NCI-H345 treated with DMSO at 0.1 percent for 48 hours (cell line): Measurements from ENCODE around the gene RAB17.
A peak's percentile ranks its signal among the peaks of the same experiment; 100 is the strongest.
"Not testable (repeated sequence)": the region's sequence is repeated elsewhere in the genome, so short reads cannot be mapped to it uniquely, and the experiment has no call there.

Experiments used
- DNase-seq: peaks from one replicate; lab custom pipeline; 2025; ENCODE audit not compliant: unreplicated experiment; lab: John Stamatoyannopoulos, UW

RAB17 gene

DNA sequence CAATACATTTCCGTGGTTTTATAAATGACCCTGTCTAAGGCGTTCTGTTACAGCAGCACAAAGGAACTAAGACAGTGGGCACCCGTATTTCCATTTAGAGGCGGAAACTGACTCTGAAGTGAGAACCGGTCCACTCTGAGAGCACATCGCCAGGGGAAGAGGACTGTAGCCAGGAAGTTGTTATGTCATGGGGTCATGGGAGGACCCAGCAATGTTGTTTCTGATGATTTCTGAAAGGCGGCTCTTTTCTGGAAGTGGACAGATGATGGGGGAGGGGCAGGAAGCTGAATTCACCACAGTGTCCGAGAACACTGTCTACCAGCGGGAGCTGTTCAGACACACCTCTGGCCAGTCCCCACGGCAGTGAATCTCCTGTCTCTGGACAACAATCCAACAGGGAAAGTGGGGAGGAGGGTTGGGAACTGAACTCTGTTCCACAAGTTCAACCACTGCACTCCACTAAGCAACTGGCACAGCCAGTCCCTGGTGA is 34.7 kb upstream of the RAB17 start:
- DNase-seq: no peak

GRCh38 chr2:237624565-237624964 is 34.0 kb upstream of the RAB17 start:
- no peak for DNase-seq

GRCh38 chr2:237623428-237624403 is 33.2 kb upstream of the RAB17 start:
- no peak for DNase-seq

GRCh38 chr2:237618449-237618848 is 27.9 kb upstream of the RAB17 start:
- DNase-seq: no peak

DNA sequence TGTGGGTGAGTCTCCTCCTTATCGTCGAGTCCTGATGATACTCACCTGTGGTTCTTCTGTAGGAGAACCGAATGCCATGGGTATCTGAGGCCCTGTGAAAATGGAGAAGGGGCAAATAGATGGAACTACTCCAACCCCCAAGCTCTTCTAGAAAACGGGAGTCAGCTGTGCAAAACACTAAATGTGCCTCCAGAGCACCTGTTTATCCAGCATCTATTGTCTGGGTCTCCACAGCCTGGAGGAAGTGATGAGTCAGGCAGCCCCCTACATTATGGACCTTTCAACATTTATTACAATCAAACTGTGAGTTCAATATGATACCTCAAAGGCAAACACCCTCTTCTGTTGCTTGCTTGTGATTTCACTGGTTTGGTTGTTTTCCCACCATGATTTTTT is 27.1 kb upstream of the RAB17 start:
- DNase-seq: no peak

DNA sequence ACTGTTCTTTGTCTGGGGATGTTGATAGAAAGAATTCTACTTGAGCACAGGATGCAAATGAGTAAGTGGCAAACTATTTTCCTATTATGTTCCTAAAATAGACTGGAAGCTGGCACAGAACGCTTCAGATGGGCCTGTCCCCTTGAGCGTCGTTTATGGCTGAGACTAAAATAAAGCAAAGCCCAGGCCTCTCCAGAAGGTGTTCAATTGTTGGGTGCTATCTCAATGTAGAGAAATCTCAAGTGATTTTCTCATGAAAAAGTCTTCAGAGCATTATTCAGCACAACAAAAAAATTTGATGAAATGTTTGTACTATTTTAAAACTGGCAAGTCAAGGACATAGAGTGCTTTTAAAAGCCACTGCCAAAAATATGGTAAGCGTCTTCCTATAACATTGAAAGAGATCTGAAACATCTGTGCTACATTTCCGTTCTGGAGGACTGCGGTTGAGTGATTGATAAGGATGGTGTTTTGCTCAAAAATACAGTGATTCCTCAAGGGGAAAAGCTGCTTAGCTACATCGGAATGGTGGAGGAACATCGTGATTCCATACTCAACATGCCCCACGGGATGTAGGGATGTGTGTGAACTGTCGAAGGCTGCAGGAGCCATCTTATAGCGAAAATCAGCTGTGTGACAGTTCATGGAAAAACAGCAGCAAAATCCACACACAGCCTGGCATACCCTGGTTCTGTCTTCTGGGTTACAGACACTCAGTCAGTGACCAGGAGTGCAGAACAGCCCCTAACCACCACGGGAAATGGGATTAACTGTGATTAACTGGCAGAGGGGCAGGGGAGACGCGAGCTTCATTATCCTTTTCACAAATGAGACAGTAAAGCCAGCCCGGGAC is 26.4 kb upstream of the RAB17 start:
- DNase-seq: no peak

DNA sequence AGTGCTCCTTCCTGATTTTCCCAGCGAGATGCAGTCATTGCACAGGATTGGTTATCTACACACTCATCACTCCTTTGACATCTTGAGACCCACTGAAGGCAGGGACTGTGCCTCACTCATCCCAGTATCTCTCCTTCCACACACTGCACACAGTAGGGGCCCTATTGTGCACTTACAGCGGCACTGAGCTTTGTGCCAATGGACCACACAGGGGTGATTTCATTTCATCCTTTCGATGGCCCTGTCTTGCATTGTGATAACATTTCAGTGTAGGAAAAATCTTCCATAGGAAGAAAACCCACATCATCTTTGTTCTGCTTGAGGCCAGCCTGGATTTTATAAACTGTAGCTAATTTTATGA is 25.8 kb upstream of the RAB17 start:
- no peak for DNase-seq

- no peak for DNase-seq
These were observed 25.2 kb upstream of the RAB17 start for GRCh38 chr2:237615631-237616249.

- DNase-seq: peak; percentile 94
These were observed 23.7 kb upstream of the RAB17 start for GRCh38 chr2:237614151-237614720.

- DNase-seq: no peak
These were observed 23.1 kb upstream of the RAB17 start for GRCh38 chr2:237613679-237614078.

- no peak for DNase-seq
These were observed 22.2 kb upstream of the RAB17 start for GRCh38 chr2:237612527-237613357.

GRCh38 chr2:237606522-237606921 is 16.0 kb upstream of the RAB17 start:
- not testable (repeated sequence) for DNase-seq

GRCh38 chr2:237604960-237605359 is 14.4 kb upstream of the RAB17 start:
- DNase-seq: no peak

- DNase-seq: no peak
These were observed 13.9 kb upstream of the RAB17 start for GRCh38 chr2:237604391-237604790.

- DNase-seq: no peak
These were observed 13.3 kb upstream of the RAB17 start for GRCh38 chr2:237603718-237604362.

DNA sequence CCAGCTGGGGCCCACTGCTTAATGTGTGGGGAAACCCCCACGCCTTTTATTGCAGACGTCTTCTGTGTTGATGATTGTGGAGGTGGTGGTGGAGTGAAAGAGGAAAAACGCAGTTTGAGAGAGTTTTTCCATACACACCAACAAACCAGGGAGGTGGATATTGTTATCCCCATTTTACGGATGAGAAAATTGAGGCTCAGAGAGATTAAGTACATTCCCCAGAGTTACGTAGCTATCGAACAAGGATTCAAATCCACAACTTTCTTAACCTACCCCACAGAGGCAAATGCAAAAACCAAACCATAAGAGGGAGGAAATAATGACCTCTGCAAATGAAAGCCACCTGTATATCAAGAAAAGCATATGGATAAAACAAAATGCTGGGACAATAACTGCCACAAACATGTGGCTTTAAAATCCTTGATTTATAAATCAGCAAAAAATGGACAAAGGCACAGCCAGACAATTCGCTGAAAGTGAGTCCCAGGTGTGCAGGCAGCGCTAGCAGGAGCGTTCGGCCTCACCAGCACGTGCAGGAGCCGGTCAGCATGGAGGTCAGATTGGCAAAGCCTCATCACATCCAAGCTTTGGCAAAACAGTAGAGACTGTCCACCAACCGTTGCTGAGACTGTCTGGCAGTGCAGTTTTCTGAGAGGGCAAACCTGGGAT is 12.6 kb upstream of the RAB17 start:
- DNase-seq: no peak

DNA sequence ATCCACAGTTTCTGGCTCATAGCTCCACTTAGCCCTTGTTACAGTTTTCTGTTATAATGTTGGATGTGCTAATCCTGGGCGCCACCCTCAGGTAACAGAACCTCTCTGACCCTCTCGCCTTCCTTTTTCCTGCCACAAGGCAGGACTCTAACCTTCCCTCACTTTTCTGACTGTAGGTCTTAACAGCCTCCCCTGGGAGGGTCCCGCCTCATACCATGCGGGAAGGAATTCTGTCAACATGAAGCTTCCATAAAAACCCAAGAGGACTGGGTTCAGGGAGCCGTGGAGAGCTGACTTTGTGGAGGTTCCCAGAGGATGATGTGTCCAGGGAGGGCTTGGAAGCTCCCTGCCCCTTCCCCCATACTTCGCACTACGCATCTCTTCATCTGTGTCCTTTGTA is 11.9 kb upstream of the RAB17 start:
- no peak for DNase-seq

GRCh38 chr2:237601453-237602116 is 11.1 kb upstream of the RAB17 start:
- no peak for DNase-seq
